OCI-LY1 (cell line): ENCODE results near the gene GJB3.

Experiments
- H2AFZ ChIP-seq: fragments of 200-600 bp; sonication (generic), shearing (Covaris generic); 2 replicates; pipeline ENCODE4 v1.6.0; 2014; ENCODE audit warnings: antibody characterized with exemption, mild to moderate bottlenecking, low read length
- H3F3A ChIP-seq: fragments of 200-600 bp; sonication (generic), shearing (Covaris generic); 2 replicates; pipeline ENCODE4 v1.6.0; 2014; ENCODE audit warnings: mild to moderate bottlenecking, antibody characterized with exemption, low read length, moderate library complexity; ENCODE audit not compliant: insufficient read depth
- H3K27ac ChIP-seq: fragments of 200-600 bp; sonication (generic); 2 replicates; pipeline ENCODE4 v1.5.1; 2014; ENCODE audit warnings: low read length, mixed run types, mild to moderate bottlenecking, low read depth; ENCODE audit not compliant: poor library complexity, severe bottlenecking
- H3K27me3 ChIP-seq: fragments of 200-600 bp; sonication (generic); 2 replicates; pipeline ENCODE4 v1.6.0; 2014; ENCODE audit warnings: antibody characterized with exemption, mild to moderate bottlenecking, low read length, moderate library complexity; ENCODE audit not compliant: insufficient read depth
- H3K36me3 ChIP-seq: fragments of 200-600 bp; sonication (generic); 2 replicates; pipeline ENCODE4 v1.6.1; 2014; ENCODE audit warnings: mild to moderate bottlenecking, antibody characterized with exemption, low read length, moderate library complexity, mixed read lengths; ENCODE audit not compliant: insufficient read depth
- H3K4me1 ChIP-seq: fragments of 200-600 bp; sonication (generic); 2 replicates; pipeline ENCODE4 v1.5.1; 2014; ENCODE audit warnings: mild to moderate bottlenecking, low read length, moderate library complexity; ENCODE audit not compliant: insufficient read depth, severe bottlenecking
- H3K4me2 ChIP-seq: fragments of 200-600 bp; sonication (generic), shearing (Covaris generic); 2 replicates; pipeline ENCODE4 v1.6.1; 2014; ENCODE audit warnings: low read length
- H3K4me3 ChIP-seq: fragments of 200-600 bp; sonication (generic); 2 replicates; pipeline ENCODE4 v1.5.1; 2014; ENCODE audit warnings: low read length, low read depth, mild to moderate bottlenecking, mixed read lengths; ENCODE audit not compliant: poor library complexity, severe bottlenecking
- H3K79me2 ChIP-seq: fragments of 200-600 bp; shearing (Covaris generic); 2 replicates; pipeline ENCODE4 v1.6.1; 2016; ENCODE audit warnings: mixed run types, low read length, mixed read lengths; ENCODE audit not compliant: insufficient read depth
- H3K9ac ChIP-seq: fragments of 200-600 bp; sonication (generic), shearing (Covaris generic); 2 replicates; pipeline ENCODE4 v1.6.1; 2014; ENCODE audit warnings: mild to moderate bottlenecking, low read length, mixed read lengths
- H3K9me2 ChIP-seq: fragments of 200-600 bp; sonication (generic), shearing (Covaris generic); 2 replicates; pipeline ENCODE4 v1.6.1; 2014; ENCODE audit warnings: low read depth, mild to moderate bottlenecking, low read length, mixed read lengths
- H3K9me3 ChIP-seq: fragments of 200-600 bp; shearing (Covaris generic); 2 replicates; pipeline ENCODE4 v1.6.1; 2014; ENCODE audit warnings: low read length, mixed read lengths
- H4K20me1 ChIP-seq: fragments of 200-600 bp; sonication (generic), shearing (Covaris generic); 2 replicates; pipeline ENCODE4 v1.6.0; 2016; ENCODE audit warnings: mild to moderate bottlenecking, low read length; ENCODE audit not compliant: insufficient read depth
- CTCF ChIP-seq: fragments of 200-600 bp; sonication (generic), shearing (Covaris generic); IDR thresholded peaks from 2 replicates; pipeline ENCODE4 v1.5.1; 2017; ENCODE audit warnings: mild to moderate bottlenecking, antibody characterized with exemption, low read length, moderate library complexity, mixed read lengths
- EZH2 ChIP-seq: fragments of 200-600 bp; sonication (generic), shearing (Covaris generic); IDR thresholded peaks from 2 replicates; pipeline ENCODE4 v1.8.0; 2017; ENCODE audit warnings: borderline replicate concordance, mixed run types, mild to moderate bottlenecking, antibody characterized with exemption, low read length, moderate library complexity, mixed read lengths

Gene GJB3

GRCh38 chr1:34755961-34756360, 25.1 kb upstream of the GJB3 start:
- no peaks in the 10 kb centered on the region for H3K79me2 ChIP-seq
- H3K36me3 ChIP-seq, result no peaks in the 10 kb centered on the region
- no peaks in the 10 kb centered on the region for H3K9me3 ChIP-seq
- no peak for TF ChIP-seq CTCF
- no peak for TF ChIP-seq EZH2
- H3K9me2 ChIP-seq, result no peaks in the 10 kb centered on the region
- H3K4me2 ChIP-seq, result no peak overlapping the region
- H3K27me3 ChIP-seq, result no peaks in the 10 kb centered on the region; the same call in 1 of the 2 replicates
- H3F3A ChIP-seq, result no peaks in the 10 kb centered on the region
- no peaks in the 10 kb centered on the region for H4K20me1 ChIP-seq
- H3K4me3 ChIP-seq, result no peak overlapping the region
- H2AFZ ChIP-seq, result no peak overlapping the region
- no peak overlapping the region for H3K27ac ChIP-seq
- no peaks in the 10 kb centered on the region for H3K4me1 ChIP-seq
- H3K9ac ChIP-seq, result no peak overlapping the region

- Histone ChIP-seq H4K20me1 (no peaks in the 10 kb centered on the region), H3K36me3 (no peaks in the 10 kb centered on the region), H3K4me3 (no peak overlapping the region), H3K27me3 (no peaks in the 10 kb centered on the region; the same call in 1 of the 2 replicates), H3K4me1 (no peaks in the 10 kb centered on the region), H3K27ac (no peak overlapping the region), H3K9ac (no peak overlapping the region), H3K9me3 (no peaks in the 10 kb centered on the region), H3K9me2 (no peaks in the 10 kb centered on the region), H3K79me2 (no peaks in the 10 kb centered on the region), H2AFZ (no peak overlapping the region), H3F3A (no peaks in the 10 kb centered on the region), H3K4me2 (no peak overlapping the region)
- TF ChIP-seq EZH2 (no peak), CTCF (no peak)
Observed at GRCh38 chr1:34757386-34757785, 23.6 kb upstream of the GJB3 start.

GRCh38 chr1:34758751-34759150, 22.3 kb upstream of the GJB3 start:
- no peaks in the 10 kb centered on the region for H3K9me3 ChIP-seq
- TF ChIP-seq CTCF (no peak), EZH2 (no peak)
- no peaks in the 10 kb centered on the region for H3K79me2 ChIP-seq
- no peak overlapping the region for H3K4me2 ChIP-seq
- H3K27ac ChIP-seq, result no peak overlapping the region
- H3K9me2 ChIP-seq, result no peaks in the 10 kb centered on the region
- H3K27me3 ChIP-seq, result no peaks in the 10 kb centered on the region; the same call in 1 of the 2 replicates
- H2AFZ ChIP-seq, result no peak overlapping the region
- no peak overlapping the region for H3K9ac ChIP-seq
- no peaks in the 10 kb centered on the region for H4K20me1 ChIP-seq
- no peaks in the 10 kb centered on the region for H3F3A ChIP-seq
- H3K4me3 ChIP-seq, result no peak overlapping the region
- H3K4me1 ChIP-seq, result no peaks in the 10 kb centered on the region
- no peaks in the 10 kb centered on the region for H3K36me3 ChIP-seq
